T47D (cell line): ENCODE data around the gene MEIS2.

Experiments
- DNase-seq, 2 experiments: peaks; one replicate each; pipeline versions ENCODE4 v3.0.0 to v3.0.0-alpha.2; 2011 to 2012; ENCODE audit warnings: low read depth in 1 of 2, low spot score in 1 of 2
- JUND ChIP-seq: IDR thresholded peaks from 2 replicates; pipeline ENCODE4 v1.6.1; 2012; ENCODE audit warnings: low read depth
- in situ Hi-C: cut with HindIII; loops from 2 replicates; pipeline ENCODE4 v1.10.0; 2016; ENCODE audit warnings: low sequenced_read_pairs, low pct_unique_long_range_greater_than_20kb

The MEIS2 gene

GRCh38 chr15:36901012-36901411, 199.3 kb downstream of the MEIS2 start:
- in situ Hi-C loops: no loop called here
- DNase-seq: no peak
- TF ChIP-seq JUND: no peak

GRCh38 chr15:36899696-36900095, 200.7 kb downstream of the MEIS2 start:
- no peak for DNase-seq
- no peak for TF ChIP-seq JUND
- in situ Hi-C loops: no loop called here

GRCh38 chr15:36898536-36899126, 201.7 kb downstream of the MEIS2 start:
- no peak for DNase-seq
- in situ Hi-C loops: no loop called here

GRCh38 chr15:36897834-36898233, 202.5 kb downstream of the MEIS2 start:
- TF ChIP-seq JUND: no peak
- no peak for DNase-seq
- in situ Hi-C loops: no loop called here

More at GRCh38 chr15:36898536-36899126, 201.7 kb downstream of the MEIS2 start:
- TF ChIP-seq JUND: no peak

- no peak for DNase-seq
- in situ Hi-C loops: no loop called here
- no peak for TF ChIP-seq JUND
These were observed 203.4 kb downstream of the MEIS2 start for GRCh38 chr15:36896949-36897348.

- no peak for TF ChIP-seq JUND
- in situ Hi-C loops: no loop called here
- DNase-seq: no peak
These were observed 206.3 kb downstream of the MEIS2 start for GRCh38 chr15:36894075-36894474.

GRCh38 chr15:36893276-36893675, 207.1 kb downstream of the MEIS2 start:
- TF ChIP-seq JUND: no peak
- in situ Hi-C loops: no loop called here
- no peak for DNase-seq

- no peak for TF ChIP-seq JUND
- DNase-seq: no peak
- in situ Hi-C loops: no loop called here
These were observed 212.0 kb downstream of the MEIS2 start for GRCh38 chr15:36888011-36888992.

GRCh38 chr15:36887214-36887961, 213.0 kb downstream of the MEIS2 start:
- no peak for TF ChIP-seq JUND
- in situ Hi-C loops: no loop called here
- no peak for DNase-seq

- DNase-seq: no peak
- in situ Hi-C loops: no loop called here
- TF ChIP-seq JUND: no peak
These were observed 213.6 kb downstream of the MEIS2 start for GRCh38 chr15:36886701-36887100.

GRCh38 chr15:36886191-36886590, 214.2 kb downstream of the MEIS2 start:
- TF ChIP-seq JUND: no peak
- in situ Hi-C loops: no loop called here
- DNase-seq: no peak

GRCh38 chr15:36885771-36886170, 214.6 kb downstream of the MEIS2 start:
- in situ Hi-C loops: no loop called here
- DNase-seq: no peak
- no peak for TF ChIP-seq JUND
